HG03095 (cell line): ENCODE data around the gene MC4R.
"Not testable (repeated sequence)": the region's sequence is repeated elsewhere in the genome, so short reads cannot be mapped to it uniquely, and the experiment has no call there.

Source experiments
- ATAC-seq: cut with Tn5 transposase; IDR thresholded peaks from one replicate; pipeline ENCODE4 v1.9.1; 2021; ENCODE audit warnings: moderate library complexity; ENCODE audit not compliant: unreplicated experiment

MC4R gene

DNA sequence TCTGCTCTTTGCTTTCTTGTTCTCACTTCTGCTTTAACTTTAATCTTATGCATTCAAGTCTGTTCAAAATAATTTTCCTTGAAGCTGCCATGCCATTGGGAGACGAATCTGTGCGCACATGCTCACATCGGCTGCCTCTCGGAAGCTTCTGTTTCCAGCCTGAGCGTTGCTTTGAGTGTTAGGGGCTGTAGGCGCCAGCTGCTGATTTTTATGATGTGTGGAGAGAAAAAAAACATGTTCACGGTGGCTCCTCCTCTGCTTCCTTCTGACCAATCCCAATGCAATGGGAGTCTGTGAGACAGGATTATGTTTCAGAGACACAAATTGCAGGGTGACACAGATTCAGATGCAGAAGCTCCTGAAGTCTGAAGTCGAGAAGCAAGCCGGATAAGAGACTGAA is at the start of gene MC4R:
TSS of gene MC4R (minus strand) at position 180 of the 400 bp plus-strand sequence. CDS start 426 bp downstream, outside the sequence.
- ATAC-seq, result no peak

- ATAC-seq, result not testable (repeated sequence)
Observed at GRCh38 chr18:60422306-60422705, 49.7 kb upstream of the MC4R start.

GRCh38 chr18:60421356-60422118 is 49.0 kb upstream of the MC4R start:
- no peak for ATAC-seq

DNA sequence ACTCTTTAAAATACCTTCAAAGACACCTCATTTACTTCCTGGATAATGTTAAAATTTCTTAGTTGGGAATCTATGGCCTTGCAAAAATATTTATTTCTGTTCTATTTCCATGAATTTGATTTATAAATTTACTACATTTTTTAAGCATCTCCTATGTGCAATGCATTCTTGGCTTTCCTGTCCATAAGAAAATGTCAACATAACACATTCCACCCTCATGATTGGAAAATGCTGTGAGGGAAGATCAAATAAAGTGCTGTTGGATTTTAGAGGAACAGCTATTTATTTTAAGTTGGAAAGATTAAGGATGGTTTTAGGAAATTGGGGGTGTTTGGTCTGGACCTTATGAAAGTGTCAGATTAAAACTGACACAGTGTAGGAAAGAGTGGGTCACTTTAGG is 45.4 kb upstream of the MC4R start:
- no peak for ATAC-seq

- no peak for ATAC-seq
Observed at GRCh38 chr18:60413944-60414547, 41.5 kb upstream of the MC4R start.

GRCh38 chr18:60411715-60412114 is 39.1 kb upstream of the MC4R start:
- no peak for ATAC-seq

DNA sequence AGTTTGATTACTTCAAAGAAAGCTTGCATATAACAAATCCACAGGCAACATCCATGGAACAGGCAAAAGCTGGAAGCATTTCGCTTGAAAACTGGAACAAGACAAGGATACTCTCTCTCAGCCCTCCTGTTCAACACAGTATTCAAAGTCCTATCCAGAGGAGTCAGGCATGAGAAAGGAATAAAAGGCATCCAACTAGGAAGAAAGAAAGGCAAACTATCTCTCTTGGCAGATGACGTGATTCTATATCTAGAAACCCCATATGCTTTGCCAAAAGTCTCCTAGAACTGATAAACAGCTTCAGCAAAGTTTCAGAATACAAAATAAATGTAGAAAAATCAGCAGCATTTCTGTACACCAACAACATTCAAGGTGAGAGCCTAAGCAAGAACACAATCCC is 34.1 kb upstream of the MC4R start:
- no peak for ATAC-seq

- no peak for ATAC-seq
Observed at GRCh38 chr18:60404486-60405085, 32.0 kb upstream of the MC4R start.

DNA sequence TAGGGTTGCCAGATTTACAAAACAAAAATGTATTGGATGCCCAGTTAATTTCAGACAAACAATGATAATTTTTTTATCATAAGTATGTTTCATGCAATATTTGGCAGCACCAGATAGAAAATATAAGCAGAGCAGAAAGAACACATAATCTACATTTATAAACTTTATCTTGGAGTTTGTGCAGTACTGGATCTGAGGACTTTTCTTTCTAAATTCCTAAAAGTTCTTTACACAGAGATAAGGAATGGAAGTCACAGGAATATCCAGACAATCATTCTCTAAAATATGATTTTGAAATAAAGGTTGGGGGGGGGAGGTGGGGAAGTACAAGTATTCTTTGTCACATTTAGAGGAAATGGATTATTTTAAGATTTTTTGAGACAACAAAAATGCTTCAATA is 28.8 kb upstream of the MC4R start:
- ATAC-seq, result no peak

DNA sequence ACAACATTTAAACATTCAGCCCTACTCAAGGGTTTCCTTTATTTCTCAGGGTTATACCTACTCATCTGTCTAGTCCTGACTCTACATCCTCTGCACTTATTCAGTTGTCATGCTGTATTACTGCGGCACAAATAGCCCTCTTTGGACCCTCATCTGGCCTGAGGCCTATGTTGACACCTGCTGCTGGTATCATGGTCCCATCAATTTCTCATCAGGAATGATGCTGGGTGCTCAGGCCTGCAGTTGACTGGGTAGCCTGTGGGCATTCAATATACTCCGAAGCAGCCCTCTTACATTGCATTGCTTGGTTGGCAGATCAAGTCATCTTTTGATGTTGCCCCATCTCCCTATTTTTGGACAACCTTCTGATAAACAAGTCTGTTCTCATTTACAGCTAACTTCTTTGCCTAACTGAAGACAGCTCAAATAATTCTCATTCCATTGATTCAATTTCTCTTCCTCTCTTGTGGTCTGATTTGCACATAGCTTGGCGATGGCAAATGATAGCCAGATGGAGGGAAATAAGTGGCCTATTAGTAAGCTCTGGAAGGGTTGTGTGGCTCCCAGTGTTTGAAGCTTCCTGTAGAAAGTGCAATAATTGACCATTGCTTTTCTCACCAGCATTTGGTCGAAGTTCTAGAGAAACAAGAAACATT is 19.1 kb upstream of the MC4R start:
- no peak for ATAC-seq

- ATAC-seq, result no peak
Observed at GRCh38 chr18:60389314-60389713, 16.7 kb upstream of the MC4R start.

DNA sequence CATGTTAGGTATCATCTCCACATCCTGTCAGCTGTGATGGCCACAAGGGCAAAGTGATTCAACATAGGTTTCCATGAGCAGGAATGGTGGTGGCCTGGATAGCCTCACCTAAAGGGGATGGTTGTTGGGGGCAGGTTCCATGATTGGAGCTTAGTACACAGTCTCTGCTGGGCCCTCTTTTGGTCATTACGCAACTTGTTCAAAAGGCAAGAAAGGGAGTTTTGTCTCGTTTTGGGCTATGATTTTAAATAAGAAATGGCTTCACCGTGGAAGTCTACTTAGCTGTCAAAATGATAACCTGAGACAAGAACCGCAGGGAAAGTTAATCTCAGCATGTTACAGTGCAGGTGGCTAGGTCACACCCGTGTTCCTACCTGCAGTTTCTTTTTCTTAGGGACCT is 13.1 kb upstream of the MC4R start:
- no peak for ATAC-seq

DNA sequence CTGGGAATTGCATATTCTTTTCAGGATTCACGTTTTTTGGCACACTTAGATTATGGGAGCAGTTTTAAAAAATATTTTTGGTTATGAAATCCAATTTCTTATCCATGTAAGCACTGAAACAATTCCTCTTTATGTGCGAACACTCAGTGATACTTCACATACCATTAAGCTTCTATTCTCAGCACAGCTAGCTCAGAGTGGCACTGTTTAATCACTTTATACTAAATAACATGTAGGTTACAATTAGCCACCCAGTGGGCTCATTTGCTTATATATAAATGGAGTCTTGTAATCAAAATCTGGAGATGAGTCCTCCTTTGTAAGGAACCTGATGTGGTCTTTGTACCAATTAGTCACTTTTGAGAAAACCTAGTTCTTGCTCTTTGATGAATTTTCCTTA is 11.3 kb upstream of the MC4R start:
- no peak for ATAC-seq

DNA sequence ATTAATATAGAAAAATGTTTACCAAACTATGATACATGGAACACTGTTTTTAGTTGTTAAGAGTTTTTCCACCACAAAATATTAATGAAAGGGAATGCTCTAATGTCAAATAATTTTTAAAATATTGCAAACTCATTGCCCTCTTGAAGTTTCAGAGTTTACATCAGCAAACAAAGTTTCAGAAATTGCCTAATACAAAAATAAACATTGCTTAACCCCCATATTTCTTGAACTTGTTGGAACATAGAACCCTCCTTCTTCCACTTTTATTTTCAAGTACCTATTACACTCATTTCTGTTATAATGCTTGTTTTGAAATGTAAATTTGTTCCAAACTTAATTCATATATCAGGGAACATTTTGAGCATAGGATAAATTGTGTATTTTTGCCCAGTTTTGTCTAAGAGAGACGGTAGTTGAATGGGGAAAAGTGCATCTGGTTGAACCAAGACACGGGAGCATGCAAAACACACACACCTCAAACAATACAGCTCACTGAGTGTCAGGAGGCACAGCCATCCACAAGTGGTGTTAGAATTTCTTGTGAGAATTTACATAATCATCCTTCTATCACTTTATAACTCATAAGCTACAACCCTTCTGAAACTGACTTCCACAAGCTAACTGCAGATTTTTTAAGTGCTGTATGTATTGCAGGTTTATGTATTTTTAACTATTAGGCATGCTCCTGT is 5.3 kb upstream of the MC4R start:
- ATAC-seq, result no peak

- ATAC-seq, result no peak
Observed at GRCh38 chr18:60372132-60372531, 443 bp downstream of the MC4R start.

DNA sequence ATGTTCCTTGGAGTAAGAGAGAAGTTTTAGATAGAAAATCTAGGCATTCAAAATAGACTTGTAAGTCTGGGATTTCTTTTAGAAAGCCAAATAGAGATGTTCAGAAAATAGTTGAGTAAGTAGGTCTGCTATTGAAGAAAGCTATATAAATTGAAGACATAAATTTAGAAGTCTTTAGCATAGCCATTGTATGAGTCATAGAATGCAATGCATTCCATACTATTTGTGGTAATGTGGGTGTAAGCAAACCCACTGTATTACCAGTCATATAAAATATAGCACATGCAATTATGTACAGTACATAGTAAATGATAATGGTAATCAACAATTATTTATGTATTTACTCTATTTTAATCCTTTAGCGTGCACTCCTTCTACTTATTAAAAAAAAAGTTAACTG is 14.1 kb downstream of the MC4R start:
- ATAC-seq, result no peak

DNA sequence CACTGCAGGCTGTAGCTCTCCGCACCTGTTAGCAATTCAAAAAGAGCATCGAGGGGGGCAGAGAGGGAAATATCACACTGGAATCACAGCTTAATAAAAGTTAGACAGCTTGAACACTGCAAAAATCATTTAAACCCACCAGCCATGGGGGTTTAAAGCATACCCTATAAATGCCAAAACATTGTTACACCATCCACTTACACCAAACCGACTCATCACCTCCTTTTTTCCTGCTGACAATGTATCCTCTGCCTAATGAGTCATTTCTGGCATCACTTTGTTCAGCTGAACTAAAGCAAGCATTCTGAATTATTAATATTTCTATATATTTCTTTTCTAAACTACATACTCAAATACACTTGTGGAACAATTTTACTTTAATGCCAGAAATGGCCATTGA is 21.6 kb downstream of the MC4R start:
- ATAC-seq, result no peak

- no peak for ATAC-seq
Observed at GRCh38 chr18:60350150-60350549, 22.4 kb downstream of the MC4R start.

DNA sequence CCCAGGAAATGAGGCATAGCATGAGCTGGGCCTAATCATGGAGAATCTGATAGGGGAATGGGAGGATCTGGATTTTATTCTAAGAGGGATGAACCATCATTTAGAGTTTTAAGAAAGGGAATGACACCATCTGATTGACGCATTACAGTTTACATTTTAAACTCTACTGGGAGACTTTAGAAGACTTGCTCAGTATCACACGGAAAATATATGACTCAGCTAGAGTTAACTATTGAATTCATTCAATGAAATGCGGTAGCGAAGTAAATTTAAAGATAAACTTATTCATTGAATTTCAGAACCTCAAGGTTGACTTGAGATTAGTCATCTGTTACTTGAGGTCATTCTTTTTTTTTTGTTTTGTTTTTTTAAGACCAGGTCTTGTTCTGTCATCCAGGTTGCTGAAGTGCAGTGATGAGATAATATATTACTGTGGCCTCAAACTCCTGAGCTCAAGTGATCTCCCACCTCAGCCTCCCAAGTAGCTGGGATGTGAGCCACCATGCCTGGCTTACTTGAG is 25.0 kb downstream of the MC4R start:
- no peak for ATAC-seq

GRCh38 chr18:60339018-60339417 is 33.6 kb downstream of the MC4R start:
- ATAC-seq, result no peak

- ATAC-seq, result no peak
Observed at GRCh38 chr18:60331890-60332289, 40.7 kb downstream of the MC4R start.
